Caco-2 (cell line): ENCODE data around the gene AKTIP. TPM values are rescaled to one million over a fixed set of nuclear protein-coding genes. Genes with fewer than 3 reads are reported as not detected.

Experiments used
- BruUV-seq: library from RNA; stranded (reverse); fragments of 400-500 nt; replicated peaks from 2 replicates; lab custom pipeline; 2021; lab: Mats Ljungman, UMichigan
- CTCF ChIA-PET: fragments of 300-600 bp; sonication (Branson Sonifier 250); formaldehyde crosslinking; loops from one replicate; lab custom pipeline; 2022; ENCODE audit warnings: antibody characterized with exemption; lab: Charles Lee
- POLR2A ChIA-PET: fragments of 300-600 bp; sonication (Branson Sonifier 250); formaldehyde crosslinking; loops from one replicate; lab custom pipeline; 2022; ENCODE audit warnings: antibody characterized with exemption; lab: Charles Lee
- DNase-seq, 2 experiments: peaks; one replicate each; pipeline versions ENCODE4 v3.0.0 to v3.0.0-alpha.2; 2020 to 2022
- H3K27me3 ChIP-seq: replicated peaks from 2 replicates; pipeline ENCODE4 v1.6.0; 2011; ENCODE audit warnings: low read length; ENCODE audit not compliant: control insufficient read depth, insufficient read depth
- H3K36me3 ChIP-seq: 2 replicates; pipeline ENCODE4 v1.5.1; 2011; ENCODE audit warnings: low read length; ENCODE audit not compliant: control insufficient read depth, insufficient read depth
- H3K4me1 ChIP-seq: fragments of 250-450 bp; sonication (Bioruptor Pico); 2 replicates; pipeline ENCODE4 v1.5.1; 2020; ENCODE audit warnings: mild to moderate bottlenecking
- H3K4me3 ChIP-seq: 2 replicates; pipeline ENCODE4 v1.5.1; 2011; ENCODE audit warnings: low read depth, mild to moderate bottlenecking, control low read depth, low read length
- H3K9me3 ChIP-seq: fragments of 250-450 bp; sonication (Bioruptor Pico); 2 replicates; pipeline ENCODE4 v1.5.1; 2020; ENCODE audit warnings: mild to moderate bottlenecking, moderate library complexity
- H3K27ac Mint-ChIP-seq: one replicate; pipeline ENCODE4 v1.8.0; 2022; ENCODE audit warnings: mixed read lengths; ENCODE audit not compliant: unreplicated experiment
- H3K27me3 Mint-ChIP-seq: one replicate; pipeline ENCODE4 v1.8.0; 2022; ENCODE audit warnings: mixed read lengths; ENCODE audit not compliant: insufficient read depth, unreplicated experiment
- H3K36me3 Mint-ChIP-seq: one replicate; pipeline ENCODE4 v1.8.0; 2022; ENCODE audit warnings: mild to moderate bottlenecking, mixed read lengths; ENCODE audit not compliant: insufficient read depth, unreplicated experiment
- H3K4me1 Mint-ChIP-seq: one replicate; pipeline ENCODE4 v1.8.0; 2022; ENCODE audit warnings: low read depth, mixed read lengths; ENCODE audit not compliant: unreplicated experiment
- H3K4me3 Mint-ChIP-seq: one replicate; pipeline ENCODE4 v1.8.0; 2022; ENCODE audit warnings: mild to moderate bottlenecking, moderate library complexity, mixed read lengths; ENCODE audit not compliant: unreplicated experiment
- H3K9me3 Mint-ChIP-seq: one replicate; pipeline ENCODE4 v1.8.0; 2022; ENCODE audit warnings: mixed read lengths; ENCODE audit not compliant: unreplicated experiment
- intact Hi-C: fragments of 100-400 bp; cut with micrococcal nuclease; formaldehyde crosslinking; loops from one replicate; pipeline ENCODE4 v1.10.0; 2022; ENCODE audit not compliant: unreplicated experiment
- total RNA-seq: library from RNA; stranded (reverse); gene quantifications from 2 replicates; pipeline ENCODE4 v1.2.3, GENCODE V29; 2022
- TF ChIP-seq, protein P1 (sequence below), 2 experiments: fragments of 200-600 bp in 1 of 2; IDR thresholded peaks; 1 replicate in 1 of 2; 2 replicates in 1 of 2; pipeline versions ENCODE4 v1.5.1 to v1.8.0; 2011 to 2022; ENCODE audit warnings: antibody characterized with exemption in 1 of 2, control low read depth in 1 of 2, inconsistent platforms in 1 of 2, low read depth in 1 of 2, low read length in 1 of 2, mild to moderate bottlenecking in 1 of 2, moderate library complexity in 1 of 2; ENCODE audit not compliant: insufficient read depth in 1 of 2, severe bottlenecking in 1 of 2, unreplicated experiment in 1 of 2

The AKTIP gene
- total RNA-seq, 1 experiment from 2014 or later: 127 TPM

DNA sequence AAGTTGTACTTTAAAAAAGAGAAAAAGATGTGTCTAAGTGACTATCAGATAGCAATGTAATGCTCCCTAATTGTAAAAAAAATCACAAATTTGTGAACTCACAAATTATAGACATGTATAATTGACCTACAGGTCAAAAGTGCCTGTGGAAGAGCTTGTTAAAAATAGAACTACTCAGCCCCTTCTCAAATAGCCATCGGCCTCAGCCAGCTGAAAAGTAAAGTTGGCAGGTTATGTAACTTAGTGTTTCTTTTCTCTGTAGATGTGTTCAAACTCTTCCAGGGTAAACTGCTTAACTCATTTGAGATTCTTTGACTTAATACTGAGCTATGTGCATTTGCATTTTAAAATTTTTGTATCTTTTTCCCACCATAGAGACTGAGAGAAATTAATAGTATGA, 13.3 kb downstream of the AKTIP start:
- Mint-ChIP-seq H3K27ac (no peak overlapping the region), H3K9me3 (peaks cover 10% of the 10 kb centered on the region), H3K4me1 (no peaks in the 10 kb centered on the region), H3K27me3 (no peaks in the 10 kb centered on the region), H3K36me3 (peaks cover 95% of the 10 kb centered on the region), H3K4me3 (no peak overlapping the region)
- H3K4me1 ChIP-seq: no peaks in the 10 kb centered on the region
- no peak for DNase-seq
- H3K27me3 ChIP-seq: no peaks in the 10 kb centered on the region
- TF ChIP-seq, protein P1, sequence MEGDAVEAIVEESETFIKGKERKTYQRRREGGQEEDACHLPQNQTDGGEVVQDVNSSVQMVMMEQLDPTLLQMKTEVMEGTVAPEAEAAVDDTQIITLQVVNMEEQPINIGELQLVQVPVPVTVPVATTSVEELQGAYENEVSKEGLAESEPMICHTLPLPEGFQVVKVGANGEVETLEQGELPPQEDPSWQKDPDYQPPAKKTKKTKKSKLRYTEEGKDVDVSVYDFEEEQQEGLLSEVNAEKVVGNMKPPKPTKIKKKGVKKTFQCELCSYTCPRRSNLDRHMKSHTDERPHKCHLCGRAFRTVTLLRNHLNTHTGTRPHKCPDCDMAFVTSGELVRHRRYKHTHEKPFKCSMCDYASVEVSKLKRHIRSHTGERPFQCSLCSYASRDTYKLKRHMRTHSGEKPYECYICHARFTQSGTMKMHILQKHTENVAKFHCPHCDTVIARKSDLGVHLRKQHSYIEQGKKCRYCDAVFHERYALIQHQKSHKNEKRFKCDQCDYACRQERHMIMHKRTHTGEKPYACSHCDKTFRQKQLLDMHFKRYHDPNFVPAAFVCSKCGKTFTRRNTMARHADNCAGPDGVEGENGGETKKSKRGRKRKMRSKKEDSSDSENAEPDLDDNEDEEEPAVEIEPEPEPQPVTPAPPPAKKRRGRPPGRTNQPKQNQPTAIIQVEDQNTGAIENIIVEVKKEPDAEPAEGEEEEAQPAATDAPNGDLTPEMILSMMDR (IDR thresholded peaks at IDR 0.05; ENCODE audit: insufficient read depth in 1 of 2, low read depth in 1 of 2, low read length in 1 of 2, severe bottlenecking in 1 of 2, unreplicated experiment in 1 of 2): no peak
- peaks cover 3% of the 10 kb centered on the region for H3K36me3 ChIP-seq
- CTCF ChIA-PET: no interaction called here
- intact Hi-C loops: no loop called here
- H3K4me3 ChIP-seq: no peak overlapping the region
- H3K9me3 ChIP-seq: no peaks in the 10 kb centered on the region; the same call in 1 of the 2 replicates
- no TSS peak for BruUV-seq
- POLR2A ChIA-PET: interaction anchor here (0.5 to 0.6 kb wide), 2 partner anchors 10 to 13 kb away, joined by 3 to 4 read pairs; partner anchors contain the start of gene AKTIP

DNA sequence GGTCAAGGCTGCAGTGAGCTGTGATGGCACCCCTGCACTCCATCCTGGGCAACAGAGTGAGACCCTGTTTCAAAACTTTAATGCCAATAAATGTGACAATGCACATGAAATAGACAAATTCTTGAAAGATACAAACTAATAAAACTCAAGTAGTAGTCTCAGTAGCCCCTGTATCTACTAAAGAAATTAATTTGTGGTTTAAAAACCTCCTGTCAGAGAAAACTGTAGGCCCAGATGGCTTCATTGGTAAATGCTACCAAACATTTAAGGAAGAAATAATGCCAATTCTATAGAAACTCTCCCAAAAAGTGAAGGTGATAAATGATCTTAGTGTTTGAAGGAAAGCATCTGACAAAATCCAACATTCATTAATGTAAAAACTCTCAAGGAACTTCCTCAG, 16.8 kb downstream of the AKTIP start:
- Mint-ChIP-seq H3K9me3 (peaks cover 10% of the 10 kb centered on the region), H3K4me1 (no peaks in the 10 kb centered on the region), H3K27me3 (no peaks in the 10 kb centered on the region), H3K27ac (no peak overlapping the region), H3K36me3 (peaks cover 97% of the 10 kb centered on the region), H3K4me3 (no peak overlapping the region)
- no peak for DNase-seq
- Histone ChIP-seq H3K36me3 (peaks cover 5% of the 10 kb centered on the region), H3K9me3 (no peaks in the 10 kb centered on the region; the same call in 1 of the 2 replicates), H3K4me3 (no peak overlapping the region), H3K27me3 (no peaks in the 10 kb centered on the region), H3K4me1 (no peaks in the 10 kb centered on the region)
- no TSS peak for BruUV-seq
- intact Hi-C loops: no loop called here
- CTCF ChIA-PET: no interaction called here
- TF ChIP-seq, protein P1 (IDR thresholded peaks at IDR 0.05; ENCODE audit: insufficient read depth in 1 of 2, low read depth in 1 of 2, low read length in 1 of 2, severe bottlenecking in 1 of 2, unreplicated experiment in 1 of 2): no peak
- POLR2A ChIA-PET: no interaction called here

DNA sequence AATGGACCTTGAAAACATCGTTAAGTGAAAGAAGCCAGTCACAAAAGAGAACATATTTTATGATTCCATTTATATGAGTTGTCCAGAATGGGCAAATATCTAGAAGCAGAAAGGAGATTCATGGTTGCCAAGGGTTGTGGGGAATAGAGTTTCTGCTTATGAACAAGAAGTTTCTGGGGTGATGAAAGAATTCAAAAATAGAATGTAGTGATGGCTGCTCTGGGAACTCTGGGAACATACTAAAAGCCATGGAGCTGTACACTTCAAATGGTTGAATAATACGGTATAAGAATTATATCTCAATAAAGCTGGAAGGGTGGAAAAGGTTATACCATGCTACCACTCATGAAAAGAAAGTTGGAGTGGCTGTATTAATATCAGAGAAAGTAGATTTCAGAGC, 18.5 kb downstream of the AKTIP start:
- H3K27me3 ChIP-seq: no peaks in the 10 kb centered on the region
- no peak overlapping the region for H3K4me3 ChIP-seq
- Mint-ChIP-seq H3K36me3 (peaks cover 96% of the 10 kb centered on the region), H3K27ac (no peak overlapping the region), H3K4me1 (no peaks in the 10 kb centered on the region), H3K27me3 (no peaks in the 10 kb centered on the region), H3K4me3 (no peak overlapping the region), H3K9me3 (peaks cover 10% of the 10 kb centered on the region)
- intact Hi-C loops: no loop called here
- no peaks in the 10 kb centered on the region; the same call in 1 of the 2 replicates for H3K9me3 ChIP-seq
- H3K4me1 ChIP-seq: no peaks in the 10 kb centered on the region
- DNase-seq: no peak
- H3K36me3 ChIP-seq: peaks cover 8% of the 10 kb centered on the region
- ChIA-PET POLR2A (no interaction called here), CTCF (no interaction called here)
- BruUV-seq: no TSS peak
- TF ChIP-seq, protein P1 (IDR thresholded peaks at IDR 0.05; ENCODE audit: insufficient read depth in 1 of 2, low read depth in 1 of 2, low read length in 1 of 2, severe bottlenecking in 1 of 2, unreplicated experiment in 1 of 2): no peak
